ENCODE results near the gene CDK5RAP3. TPM values are rescaled to one million over a fixed set of nuclear protein-coding genes. Genes with fewer than 3 reads are reported as not detected.

Gene CDK5RAP3
- total RNA-seq, 1 experiment from 2014 or later, result 128 TPM

GRCh38 chr17:47949946-47950345, 21.0 kb upstream of the CDK5RAP3 start:
- H3K27me3 Mint-ChIP-seq (ENCODE audit: low read depth), result no peaks in the 10 kb centered on the region
- DNase-seq (ENCODE audit: low spot score) (no peak), ATAC-seq (no peak)
- no peaks in the 10 kb centered on the region for H3K9me3 Mint-ChIP-seq
- ChIA-PET POLR2A (interaction anchor here (0.7 kb wide), 1 partner anchor 27 kb away, joined by 3 read pairs; no protein-coding TSS in a partner anchor), CTCF (interaction anchor here (0.6 to 4.9 kb wide), 25 partner anchors 8 to 273 kb away, joined by 3 to 104 read pairs (median 5); partner anchors contain the start of genes CDK5RAP3, LRRC46, MRPL10 and PNPO)
- H3K4me3 Mint-ChIP-seq, result no peak overlapping the region
- H3K4me1 Mint-ChIP-seq, result peaks cover 16% of the 10 kb centered on the region
- peaks cover 3% of the 10 kb centered on the region; the same call in 1 of the 2 replicates for H3K36me3 Mint-ChIP-seq
- TF ChIP-seq IRF2 (CRISPR knock-in tag; IDR thresholded peaks at IDR 0.05; ENCODE audit: borderline replicate concordance, low read depth), result no peak
- TF ChIP-seq ZNF671 (CRISPR knock-in tag; IDR thresholded peaks at IDR 0.05), result no peak
- no peak for TF ChIP-seq MXD4 (CRISPR knock-in tag; IDR thresholded peaks at IDR 0.05; ENCODE audit: borderline replicate concordance)
- TF ChIP-seq ZNF425 (CRISPR knock-in tag; conservative IDR thresholded peaks at IDR 0.05), result no peak
- TF ChIP-seq NFE2L1 (CRISPR knock-in tag; IDR thresholded peaks at IDR 0.05), result no peak
- TF ChIP-seq CREM (CRISPR knock-in tag; IDR thresholded peaks at IDR 0.05), result no peak
- no peak for TF ChIP-seq SMAD3 (CRISPR knock-in tag; IDR thresholded peaks at IDR 0.05; ENCODE audit: borderline replicate concordance)
- no peak for TF ChIP-seq KAT7 (CRISPR knock-in tag; IDR thresholded peaks at IDR 0.05; ENCODE audit: borderline replicate concordance)
- TF ChIP-seq ZBTB21 (CRISPR knock-in tag; IDR thresholded peaks at IDR 0.05; ENCODE audit: borderline replicate concordance), result no peak
- no peak for TF ChIP-seq ZNF263 (CRISPR knock-in tag; IDR thresholded peaks at IDR 0.05; ENCODE audit: low read depth)
- TF ChIP-seq ZNF423 (CRISPR knock-in tag; IDR thresholded peaks at IDR 0.05), result no peak
- no peak for TF ChIP-seq HMGA2 (CRISPR knock-in tag; IDR thresholded peaks at IDR 0.05)
- no peak for TF ChIP-seq GRHL2 (CRISPR knock-in tag; IDR thresholded peaks at IDR 0.05; ENCODE audit: insufficient replicate concordance, severe bottlenecking)
- TF ChIP-seq ZNF121 (CRISPR knock-in tag; IDR thresholded peaks at IDR 0.05), result no peak
- TF ChIP-seq FOXP4 (CRISPR knock-in tag; IDR thresholded peaks at IDR 0.05), result no peak
- no peak for TF ChIP-seq ERG (CRISPR knock-in tag; IDR thresholded peaks at IDR 0.05)
- TF ChIP-seq ZBTB43 (CRISPR knock-in tag; IDR thresholded peaks at IDR 0.05), result no peak
- no peak for TF ChIP-seq ZNF219 (CRISPR knock-in tag; IDR thresholded peaks at IDR 0.05; ENCODE audit: borderline replicate concordance)
- TF ChIP-seq CDX4 (CRISPR knock-in tag; IDR thresholded peaks at IDR 0.05; ENCODE audit: borderline replicate concordance), result no peak
- no peak for TF ChIP-seq SP1 (CRISPR knock-in tag; conservative IDR thresholded peaks at IDR 0.05)
- no peak overlapping the region for H3K27ac Mint-ChIP-seq

All from WTC11 (cell line).